H1 (cell line): ENCODE results near the gene HACD2. TPM values are rescaled to one million over a fixed set of nuclear protein-coding genes. Genes with fewer than 3 reads are reported as not detected.

Experiments used
- BRCA1 ChIP-seq: IDR thresholded peaks from 2 replicates; pipeline ENCODE4 v1.6.1; 2012; ENCODE audit warnings: low read depth, low read length, improper control_type of control experiment
- polyA plus RNA-seq, 7 experiments: library from polyadenylated mRNA; depleted of rRNA in 3 of 7; stranded (reverse) in 5 of 7; unstranded in 2 of 7; fragments of >200 nt in 5 of 7; fragments of 200-250 nt in 2 of 7; gene quantifications; 1 replicate in 5 of 7; 2 replicates in 1 of 7; 4 replicates in 1 of 7; pipeline versions ENCODE4 v1.2.1 to v1.2.3, GENCODE V29; 2011 to 2013; ENCODE audit warnings: missing spikeins in 2 of 7, mixed read lengths in 2 of 7
- total RNA-seq: library from RNA; stranded (reverse); fragmentation: NEBNext Ultra II Directional; extraction: Animal tissue kit (Norgen Biotek cat#: 25700); gene quantifications from 2 replicates; pipeline ENCODE4 v1.2.1, GENCODE V29; 2021

The HACD2 gene
- total and polyA plus RNA-seq, 2 of the 8 experiments (the other 6 are each of a cell fraction or from before 2014, with no cell fraction given) = 24.9 to 31.2 TPM

DNA sequence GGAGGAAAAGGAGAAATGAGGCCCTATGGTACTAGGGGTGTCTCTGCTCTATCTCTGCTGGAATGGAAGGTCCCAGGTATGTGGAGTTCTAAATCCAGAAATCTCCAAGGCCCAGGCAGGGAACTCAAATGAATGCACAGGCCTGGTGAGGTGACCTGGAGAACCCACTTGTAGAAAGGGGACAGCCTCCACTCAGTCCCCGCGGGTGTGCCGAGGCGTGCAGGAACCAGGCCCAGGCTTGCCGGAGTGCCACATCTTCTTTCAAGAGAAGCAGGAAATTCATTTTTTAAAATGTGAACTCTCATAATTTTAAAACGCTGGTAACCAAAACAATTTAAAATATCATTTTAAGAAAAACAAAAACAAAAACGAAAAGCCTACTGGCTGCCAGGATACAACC, 103.8 kb downstream of the HACD2 start (continued):
- TF ChIP-seq BRCA1 = no peak
